Activated CD4-positive, alpha-beta T cell treated with anti-CD3 and anti-CD28 coated beads, Interleukin-2, amount 50 U/mL, for 1 hour (primary cell): ENCODE measurements around the gene CEP135.
"Not testable (repeated sequence)": the region's sequence is repeated elsewhere in the genome, so short reads cannot be mapped to it uniquely, and the experiment has no call there.

Experiments used
- DNase-seq: peaks from one replicate; pipeline ENCODE4 v3.0.0-alpha.2; 2020

CEP135 gene

DNA sequence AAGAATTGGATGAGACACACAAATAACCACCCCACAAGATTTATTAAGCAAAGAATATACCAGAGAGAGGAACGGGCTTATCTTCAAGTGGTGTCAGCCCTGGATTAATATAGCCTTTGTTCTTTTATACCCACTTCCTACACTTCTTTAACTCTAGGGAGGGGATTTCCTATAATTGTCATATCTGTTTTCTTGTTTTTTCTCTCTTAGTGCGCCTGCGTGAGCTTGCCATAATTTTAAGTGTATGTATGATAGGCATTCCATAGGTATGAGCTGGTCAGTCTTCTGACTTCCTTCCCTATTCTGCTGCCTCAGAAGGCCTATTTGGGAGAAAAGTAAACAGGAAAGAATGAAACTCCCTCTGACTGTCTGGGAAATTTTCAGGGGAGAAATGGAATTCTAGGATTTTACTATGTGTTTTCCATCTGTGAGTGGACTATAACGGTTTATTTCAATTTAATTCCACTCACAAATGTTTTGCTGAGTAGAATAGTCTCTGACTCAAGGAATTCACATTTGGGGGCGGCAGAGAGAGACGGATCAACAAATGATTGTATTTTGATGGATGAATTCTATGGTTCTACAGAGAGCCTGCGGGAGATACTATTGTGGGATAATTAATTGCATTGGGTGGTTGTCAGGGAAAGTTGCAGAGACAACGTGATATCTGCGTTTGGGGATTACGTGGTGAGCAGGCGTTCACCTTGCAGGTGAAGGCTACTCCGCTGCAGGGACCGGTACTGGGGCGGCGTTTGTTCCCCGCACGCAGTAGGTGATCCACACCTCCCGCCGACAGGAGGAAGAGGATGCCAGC lies 626 bp upstream of the CEP135 start:
- DNase-seq, result peak; percentile 37

GRCh38 chr4:55949482-55949802 lies 697 bp downstream of the CEP135 start:
- no peak for DNase-seq

- DNase-seq, result no peak
Observed at GRCh38 chr4:55951191-55951922, 2.6 kb downstream of the CEP135 start.

- no peak for DNase-seq
Observed at GRCh38 chr4:55955710-55956109, 7.0 kb downstream of the CEP135 start.

DNA sequence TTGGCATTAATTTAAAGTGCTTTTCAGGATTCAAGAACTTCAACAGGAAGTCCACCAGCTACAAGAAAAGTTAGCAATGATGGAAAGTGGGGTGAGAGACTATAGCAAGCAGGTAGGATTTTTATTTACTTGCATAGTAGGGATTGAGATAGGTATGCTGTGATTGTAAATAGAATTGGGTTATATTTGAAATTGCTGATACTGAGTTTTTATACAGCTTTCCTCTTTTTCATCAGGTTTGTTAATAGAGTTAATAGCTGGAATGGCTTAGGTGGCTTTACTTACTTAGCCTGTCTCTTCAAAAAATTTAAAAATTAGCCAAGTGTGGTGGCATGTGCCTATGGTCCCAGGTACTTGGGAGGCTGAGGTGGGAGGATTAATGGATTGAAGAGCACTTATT lies 10.9 kb downstream of the CEP135 start:
- DNase-seq, result no peak

DNA sequence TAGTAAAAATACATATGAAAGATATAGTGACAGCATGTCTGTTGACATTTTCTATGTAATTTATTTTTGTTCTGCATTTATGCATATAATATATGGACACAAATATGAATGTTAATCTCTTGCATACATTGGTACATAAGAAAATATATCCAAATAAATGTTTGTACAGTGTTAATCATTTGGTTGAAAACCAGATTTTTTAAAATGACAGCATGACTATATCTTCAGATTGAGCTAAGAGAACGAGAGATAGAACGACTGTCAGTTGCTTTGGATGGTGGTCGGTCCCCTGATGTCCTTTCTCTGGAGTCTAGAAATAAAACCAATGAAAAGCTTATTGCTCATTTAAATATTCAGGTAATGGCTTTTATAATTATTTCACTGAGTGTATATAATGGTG lies 15.3 kb downstream of the CEP135 start:
- DNase-seq, result no peak

DNA sequence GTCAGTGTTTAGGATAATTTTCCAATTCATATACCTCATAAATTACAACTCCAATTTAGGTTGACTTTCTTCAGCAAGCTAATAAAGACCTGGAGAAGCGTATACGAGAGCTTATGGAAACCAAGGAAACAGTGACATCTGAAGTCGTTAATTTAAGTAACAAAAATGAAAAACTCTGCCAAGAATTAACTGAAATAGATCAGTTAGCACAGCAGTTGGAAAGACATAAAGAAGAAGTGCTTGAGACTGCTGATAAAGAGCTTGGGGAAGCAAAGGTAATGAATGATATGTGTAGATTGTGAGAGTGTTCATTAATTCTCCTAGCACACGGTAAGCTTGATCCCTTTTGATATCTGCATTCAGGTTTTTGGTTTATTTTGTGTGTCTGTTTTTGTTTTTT lies 16.8 kb downstream of the CEP135 start:
- DNase-seq, result no peak

DNA sequence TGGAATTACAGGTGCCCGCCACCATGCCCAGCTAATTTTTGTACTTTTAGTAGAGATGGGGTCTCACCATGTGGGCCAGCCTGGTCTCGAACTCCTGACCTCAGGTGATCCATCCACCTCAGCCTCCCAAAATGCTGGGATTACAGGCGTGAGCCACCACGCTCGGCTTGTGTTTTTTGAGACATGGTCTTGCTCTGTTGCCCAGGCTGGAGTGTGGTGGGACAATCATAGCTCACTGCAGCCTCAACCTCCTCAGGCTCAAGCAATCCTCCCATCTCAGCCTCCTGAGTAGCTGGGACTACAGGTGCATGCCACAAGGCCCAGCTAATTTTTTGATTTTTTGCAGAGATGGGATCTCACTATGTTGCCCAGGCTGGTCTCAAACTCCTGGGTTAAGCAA lies 17.6 kb downstream of the CEP135 start:
- DNase-seq, result not testable (repeated sequence)

DNA sequence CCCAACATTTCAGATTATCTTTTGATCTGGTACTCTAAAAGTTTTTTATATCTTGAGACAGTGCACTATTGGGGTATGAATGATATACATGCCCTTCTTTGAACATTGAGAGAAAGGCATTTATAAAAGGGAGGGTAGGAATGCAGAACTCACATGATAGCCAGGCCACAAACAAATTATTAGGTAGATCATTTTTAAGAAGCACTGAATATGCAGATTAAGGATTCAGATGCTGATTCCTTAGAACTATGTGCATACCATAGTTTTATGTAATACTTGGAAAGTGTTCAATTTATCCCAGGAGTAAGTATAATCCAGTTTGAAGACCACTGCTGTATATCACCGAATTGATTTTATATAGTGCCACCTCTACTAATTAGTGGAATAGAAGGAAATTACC lies 18.6 kb downstream of the CEP135 start:
- DNase-seq, result no peak

DNA sequence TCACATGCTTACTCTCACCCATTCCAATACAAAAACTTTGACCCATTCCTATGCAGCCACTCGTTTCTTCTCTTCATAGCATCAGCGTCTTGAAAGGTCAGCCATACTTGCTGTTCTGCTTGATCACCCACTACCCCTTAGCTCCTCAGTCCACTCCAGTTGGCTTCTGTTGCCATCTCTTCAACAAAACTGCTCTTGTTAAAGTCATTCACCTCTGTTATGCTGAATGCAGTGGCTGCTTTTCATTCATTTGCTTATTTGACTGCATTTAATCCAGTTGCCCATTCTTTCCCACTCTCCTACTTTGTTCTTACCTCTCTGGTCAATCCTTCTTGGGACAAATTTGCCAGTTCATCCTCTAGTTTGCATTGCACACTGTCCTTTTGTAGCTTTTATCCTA lies 24.9 kb downstream of the CEP135 start:
- DNase-seq, result no peak

DNA sequence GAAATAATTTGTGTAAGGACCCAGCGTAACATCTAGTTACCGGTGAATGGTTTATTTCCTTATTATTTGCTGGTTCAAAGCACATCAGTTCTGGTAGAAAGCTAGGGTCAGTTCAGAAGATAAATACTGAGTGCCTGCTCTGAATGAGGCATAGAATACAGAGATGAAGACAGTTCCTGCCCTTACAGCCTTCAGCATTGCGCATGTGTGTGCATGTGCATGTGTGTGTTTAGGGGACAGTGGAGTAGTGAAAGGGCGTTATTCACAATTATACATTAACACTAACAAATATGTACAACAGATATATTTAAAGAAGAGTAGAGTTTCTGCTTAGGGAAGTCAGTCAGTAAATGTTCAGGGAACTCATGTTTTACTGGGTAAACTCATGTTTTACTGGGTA lies 29.1 kb downstream of the CEP135 start:
- DNase-seq, result no peak

GRCh38 chr4:55979562-55979961 lies 30.8 kb downstream of the CEP135 start:
- DNase-seq, result no peak

DNA sequence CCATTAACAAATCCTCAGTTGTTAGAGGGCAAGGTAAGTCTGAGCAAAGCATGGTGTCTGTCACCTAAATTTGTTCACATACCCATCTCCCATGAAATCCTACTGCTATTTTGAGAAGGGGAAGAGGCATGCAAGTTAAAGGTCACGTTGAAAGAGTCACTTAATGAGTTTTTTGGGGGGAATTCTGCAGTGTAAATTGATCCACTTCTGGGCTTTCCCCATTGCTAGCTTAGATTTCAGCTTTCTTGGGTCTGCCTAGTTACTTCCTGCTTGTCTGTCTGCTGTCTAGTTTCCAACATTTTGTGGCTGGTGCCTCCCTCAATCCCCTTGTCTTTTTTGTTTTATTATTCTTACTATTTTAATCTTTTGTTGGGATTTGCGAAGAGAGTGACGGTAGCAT lies 32.0 kb downstream of the CEP135 start:
- no peak for DNase-seq

DNA sequence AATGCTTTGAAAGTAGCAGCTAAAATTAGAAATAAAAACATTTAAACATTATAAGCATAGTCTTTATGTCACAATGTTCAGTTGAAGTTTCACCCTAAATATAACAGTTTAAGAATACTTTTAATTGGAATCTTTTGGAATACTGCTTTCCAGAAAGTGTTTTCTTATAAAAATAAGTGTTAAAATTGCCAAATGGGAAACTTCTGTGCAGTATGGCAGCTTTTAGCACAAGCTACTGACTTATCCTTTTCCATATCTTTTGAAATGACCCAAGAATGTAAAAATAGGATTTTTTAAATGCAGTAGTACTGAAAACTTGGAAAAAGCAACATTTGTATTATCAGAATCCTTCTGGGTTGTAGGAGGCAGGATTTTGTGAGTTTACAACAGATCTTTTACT lies 34.2 kb downstream of the CEP135 start:
- DNase-seq, result no peak

GRCh38 chr4:55989766-55990165 lies 41.0 kb downstream of the CEP135 start:
- no peak for DNase-seq

- no peak for DNase-seq
Observed at GRCh38 chr4:55993994-55994663, 45.4 kb downstream of the CEP135 start.

GRCh38 chr4:55996646-55997045 lies 47.9 kb downstream of the CEP135 start:
- no peak for DNase-seq

GRCh38 chr4:56003606-56004005 lies 54.9 kb downstream of the CEP135 start:
- no peak for DNase-seq

GRCh38 chr4:56004235-56004634 lies 55.5 kb downstream of the CEP135 start:
- DNase-seq, result no peak

GRCh38 chr4:56007154-56007553 lies 58.4 kb downstream of the CEP135 start:
- DNase-seq, result no peak

- DNase-seq, result no peak
Observed at GRCh38 chr4:56008206-56008605, 59.5 kb downstream of the CEP135 start.

GRCh38 chr4:56026596-56026995 lies 77.9 kb downstream of the CEP135 start:
- no peak for DNase-seq

DNA sequence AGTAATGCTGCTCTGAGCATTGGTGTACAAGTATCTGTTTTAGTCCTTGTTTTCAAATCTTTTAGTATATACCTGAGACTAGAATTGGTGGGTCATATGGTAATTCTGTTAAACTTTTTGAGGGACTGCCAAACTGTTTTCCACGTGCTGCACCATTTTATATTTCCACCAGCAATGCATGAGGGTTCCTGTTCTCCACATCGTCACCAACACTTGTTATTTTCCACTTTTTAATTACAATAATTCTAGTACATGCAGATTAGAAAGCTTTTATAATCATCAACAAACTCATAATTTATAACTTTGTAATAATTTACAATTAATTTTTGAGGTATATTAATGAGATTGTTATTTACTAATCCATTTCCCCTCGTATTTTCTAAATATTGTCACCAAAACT lies 79.4 kb downstream of the CEP135 start:
- DNase-seq, result no peak

GRCh38 chr4:56038487-56039162 lies 89.9 kb downstream of the CEP135 start:
- DNase-seq, result no peak
